Medulla oblongata (tissue), 1 donor: ENCODE results near the gene BTLA.
"Not testable (repeated sequence)": the region's sequence is repeated elsewhere in the genome, so short reads cannot be mapped to it uniquely, and the experiment has no call there.

Experiments
- DNase-seq: peaks from one replicate; pipeline ENCODE4 v3.0.0-alpha.2; 2015; ENCODE audit errors: extremely low spot score

BTLA gene

GRCh38 chr3:112498914-112499711, at the start of gene BTLA:
Gene BTLA, minus strand, starts transcription at chr3:112499472. Its CDS starts 114 bp downstream, at chr3:112499358.
- no peak for DNase-seq

- DNase-seq, result no peak
These were observed 47.0 kb upstream of the BTLA start for GRCh38 chr3:112546216-112546759.

- no peak for DNase-seq
These were observed 40.8 kb upstream of the BTLA start for GRCh38 chr3:112539825-112540650.

GRCh38 chr3:112531358-112531781, 32.1 kb upstream of the BTLA start:
- peak; percentile 21 for DNase-seq

GRCh38 chr3:112530573-112530972, 31.3 kb upstream of the BTLA start:
- no peak for DNase-seq

GRCh38 chr3:112524127-112524526, 24.9 kb upstream of the BTLA start:
- DNase-seq, result not testable (repeated sequence)

GRCh38 chr3:112519424-112520001, 20.2 kb upstream of the BTLA start:
- DNase-seq, result peak; percentile 85

GRCh38 chr3:112518970-112519369, 19.7 kb upstream of the BTLA start:
- not testable (repeated sequence) for DNase-seq

- DNase-seq, result no peak
These were observed 15.4 kb upstream of the BTLA start for GRCh38 chr3:112514527-112515128.

GRCh38 chr3:112512320-112512719, 13.0 kb upstream of the BTLA start:
- DNase-seq, result no peak

GRCh38 chr3:112508860-112509259, 9.6 kb upstream of the BTLA start:
- DNase-seq, result no peak

- no peak for DNase-seq
These were observed 9.0 kb upstream of the BTLA start for GRCh38 chr3:112508261-112508660.

GRCh38 chr3:112505907-112506306, 6.6 kb upstream of the BTLA start:
- DNase-seq, result no peak

- no peak for DNase-seq
These were observed 4.9 kb upstream of the BTLA start for GRCh38 chr3:112504123-112504522.

GRCh38 chr3:112503304-112503972, 4.2 kb upstream of the BTLA start:
- no peak for DNase-seq

- no peak for DNase-seq
These were observed 1.3 kb upstream of the BTLA start for GRCh38 chr3:112500621-112501020.

- no peak for DNase-seq
These were observed 1.2 kb downstream of the BTLA start for GRCh38 chr3:112497897-112498548.

GRCh38 chr3:112496366-112497067, 2.8 kb downstream of the BTLA start:
- no peak for DNase-seq

- not testable (repeated sequence) for DNase-seq
These were observed 4.9 kb downstream of the BTLA start for GRCh38 chr3:112494448-112494767.

- DNase-seq, result no peak
These were observed 7.1 kb downstream of the BTLA start for GRCh38 chr3:112492124-112492523.
